Measurements from ENCODE around the gene FOXI2.

Gene FOXI2

DNA sequence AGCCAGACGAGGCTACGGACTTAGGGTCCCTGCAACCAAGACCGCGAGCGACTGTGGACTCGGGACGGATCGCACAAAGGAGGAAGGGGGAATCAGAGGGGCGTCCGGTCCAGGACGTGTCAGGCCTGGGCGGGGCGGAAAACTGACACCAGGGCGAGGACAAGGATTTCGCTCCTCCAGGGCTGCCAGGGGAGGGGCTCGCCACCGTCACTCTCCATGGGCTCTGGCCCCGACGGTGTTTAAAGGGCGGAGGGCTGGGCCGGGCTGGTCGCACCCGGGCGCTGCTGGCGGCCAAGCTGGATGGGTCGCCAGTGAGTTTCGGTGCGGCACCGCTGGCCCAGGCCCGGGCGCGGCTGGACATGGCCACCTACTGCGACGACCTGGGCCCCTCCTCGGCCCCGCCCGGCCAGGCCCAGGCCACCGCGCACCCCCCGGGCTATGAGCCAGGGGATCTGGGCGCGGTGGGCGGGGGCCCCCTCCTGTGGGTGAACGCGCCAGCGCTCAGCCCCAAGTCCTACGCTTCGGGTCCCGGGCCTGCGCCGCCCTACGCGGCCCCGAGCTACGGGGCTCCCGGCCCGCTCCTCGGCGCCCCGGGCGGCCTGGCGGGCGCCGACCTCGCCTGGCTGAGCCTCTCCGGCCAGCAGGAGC lies at the start of gene FOXI2:
TSS of gene FOXI2 (plus strand) at position 271 of the 648 bp plus-strand sequence. CDS start at position 360, 89 bp downstream.
- no peak within 1 kb of the TSS for H3K4me3 ChIP-seq (ENCODE audit: low read length)
- no peak for DNase-seq (ENCODE audit: low read depth)
- TF ChIP-seq, protein P1, sequence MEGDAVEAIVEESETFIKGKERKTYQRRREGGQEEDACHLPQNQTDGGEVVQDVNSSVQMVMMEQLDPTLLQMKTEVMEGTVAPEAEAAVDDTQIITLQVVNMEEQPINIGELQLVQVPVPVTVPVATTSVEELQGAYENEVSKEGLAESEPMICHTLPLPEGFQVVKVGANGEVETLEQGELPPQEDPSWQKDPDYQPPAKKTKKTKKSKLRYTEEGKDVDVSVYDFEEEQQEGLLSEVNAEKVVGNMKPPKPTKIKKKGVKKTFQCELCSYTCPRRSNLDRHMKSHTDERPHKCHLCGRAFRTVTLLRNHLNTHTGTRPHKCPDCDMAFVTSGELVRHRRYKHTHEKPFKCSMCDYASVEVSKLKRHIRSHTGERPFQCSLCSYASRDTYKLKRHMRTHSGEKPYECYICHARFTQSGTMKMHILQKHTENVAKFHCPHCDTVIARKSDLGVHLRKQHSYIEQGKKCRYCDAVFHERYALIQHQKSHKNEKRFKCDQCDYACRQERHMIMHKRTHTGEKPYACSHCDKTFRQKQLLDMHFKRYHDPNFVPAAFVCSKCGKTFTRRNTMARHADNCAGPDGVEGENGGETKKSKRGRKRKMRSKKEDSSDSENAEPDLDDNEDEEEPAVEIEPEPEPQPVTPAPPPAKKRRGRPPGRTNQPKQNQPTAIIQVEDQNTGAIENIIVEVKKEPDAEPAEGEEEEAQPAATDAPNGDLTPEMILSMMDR (conservative IDR thresholded peaks at IDR 0.05; ENCODE audit: low read length) = no peak

DNA sequence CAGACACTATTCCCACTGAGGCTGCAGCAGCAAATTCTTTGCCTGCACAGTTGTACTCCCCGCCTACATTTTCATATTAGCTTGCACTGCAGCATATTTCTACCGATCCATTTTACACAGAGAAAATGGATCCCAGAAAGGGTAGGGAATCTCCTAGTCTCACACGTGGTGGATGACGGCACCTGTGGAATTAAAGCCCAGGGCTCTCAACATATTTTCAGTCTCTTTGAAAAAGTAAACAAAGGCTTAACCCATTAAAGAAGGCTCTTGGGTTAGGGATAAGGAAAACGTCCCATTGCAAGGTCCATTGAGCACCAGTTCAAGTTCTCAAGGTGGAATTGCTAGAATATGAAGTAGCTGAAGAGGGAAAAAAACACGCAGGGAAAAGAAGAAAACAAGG lies 49.4 kb upstream of the FOXI2 start:
- DNase-seq (ENCODE audit: low read depth) = no peak
- no peak overlapping the region for H3K4me3 ChIP-seq (ENCODE audit: low read length)
- TF ChIP-seq, protein P1 (conservative IDR thresholded peaks at IDR 0.05; ENCODE audit: low read length) = no peak

DNA sequence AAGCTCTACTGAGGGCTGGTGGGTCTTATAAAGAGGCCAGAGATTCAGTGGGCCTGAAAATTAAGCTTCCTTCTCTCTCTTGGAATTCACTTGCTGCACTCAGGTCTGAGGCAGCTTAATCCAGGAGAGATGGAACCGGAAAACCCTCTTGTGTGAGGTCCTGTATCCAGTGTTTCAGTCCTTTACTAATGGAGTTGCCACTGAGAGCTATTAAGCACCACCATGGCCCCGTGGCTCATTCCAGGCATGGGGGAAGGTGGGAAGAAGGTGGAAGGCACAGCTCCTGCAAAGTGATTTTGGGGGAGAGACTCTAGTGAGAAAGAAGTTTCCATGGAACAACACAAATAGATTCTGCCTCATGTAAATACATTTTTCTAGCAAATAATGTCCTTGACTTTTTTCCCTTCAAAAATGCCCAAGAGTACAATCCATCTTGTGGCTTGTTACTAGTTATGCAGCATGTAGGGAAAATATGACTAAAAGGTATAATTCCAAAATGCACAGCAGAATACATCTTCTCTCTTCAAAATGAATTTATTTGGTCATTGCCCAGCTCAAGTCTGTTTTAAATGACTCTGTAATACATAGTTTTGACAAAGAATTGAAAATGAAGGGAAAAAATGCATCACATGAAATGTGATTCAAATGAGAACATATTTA lies 46.7 kb upstream of the FOXI2 start:
- DNase-seq (ENCODE audit: low read depth) = no peak
- TF ChIP-seq, protein P1 (conservative IDR thresholded peaks at IDR 0.05; ENCODE audit: low read length) = no peak
- no peak overlapping the region for H3K4me3 ChIP-seq (ENCODE audit: low read length)

DNA sequence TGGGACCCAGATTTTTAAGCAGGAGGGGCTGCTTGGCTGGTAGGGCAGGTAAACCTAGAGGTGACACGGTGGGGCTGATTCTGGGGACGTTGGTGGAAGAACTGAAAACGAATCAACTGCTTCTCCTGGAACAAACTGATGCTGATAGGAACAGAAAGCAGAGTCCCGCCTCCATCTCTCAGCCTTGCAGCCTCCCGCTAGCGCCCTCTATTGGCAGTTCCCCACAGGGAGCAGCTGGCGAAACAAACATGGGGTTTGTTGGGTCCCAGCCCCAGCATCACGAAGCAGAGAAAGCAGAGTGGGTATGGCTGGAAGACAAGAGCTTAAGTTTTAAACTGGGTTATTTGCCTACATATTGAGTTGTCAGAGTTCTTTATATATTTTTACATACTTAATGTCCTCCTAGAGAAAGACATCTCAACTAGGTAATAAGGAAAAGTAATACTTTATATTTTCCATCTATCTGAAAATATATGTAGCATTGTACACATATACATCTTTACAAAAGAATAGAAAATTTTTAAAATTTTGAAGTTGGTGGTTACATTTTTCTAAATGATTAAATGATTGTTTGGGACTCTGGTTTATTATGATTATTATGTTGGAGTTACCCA lies 42.3 kb upstream of the FOXI2 start:
- DNase-seq (ENCODE audit: low read depth) = no peak
- no peak overlapping the region for H3K4me3 ChIP-seq (ENCODE audit: low read length)
- TF ChIP-seq, protein P1 (conservative IDR thresholded peaks at IDR 0.05; ENCODE audit: low read length) = no peak; the same call in 1 of the 2 replicates

DNA sequence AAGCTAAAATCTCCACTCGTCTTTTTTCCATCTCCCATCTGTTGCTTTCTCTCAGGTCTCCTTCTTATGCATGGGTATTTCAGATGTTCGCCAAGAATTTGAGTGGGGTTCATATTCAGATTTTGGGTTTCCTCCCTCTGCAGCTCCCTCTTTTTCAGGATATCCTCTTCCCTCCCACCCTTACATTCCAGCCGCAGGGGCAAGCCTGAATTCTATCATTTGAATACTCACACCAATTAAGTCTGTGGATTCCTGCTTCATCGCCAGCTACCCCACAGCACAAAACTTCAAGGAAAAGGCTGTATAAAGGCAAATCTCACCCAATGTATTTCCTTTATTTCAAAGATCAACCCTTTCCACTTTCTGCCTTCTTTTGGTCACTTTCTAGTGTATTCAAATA lies 41.6 kb upstream of the FOXI2 start:
- no peak for DNase-seq (ENCODE audit: low read depth)
- TF ChIP-seq, protein P1 (conservative IDR thresholded peaks at IDR 0.05; ENCODE audit: low read length) = no peak
- no peak overlapping the region for H3K4me3 ChIP-seq (ENCODE audit: low read length)

DNA sequence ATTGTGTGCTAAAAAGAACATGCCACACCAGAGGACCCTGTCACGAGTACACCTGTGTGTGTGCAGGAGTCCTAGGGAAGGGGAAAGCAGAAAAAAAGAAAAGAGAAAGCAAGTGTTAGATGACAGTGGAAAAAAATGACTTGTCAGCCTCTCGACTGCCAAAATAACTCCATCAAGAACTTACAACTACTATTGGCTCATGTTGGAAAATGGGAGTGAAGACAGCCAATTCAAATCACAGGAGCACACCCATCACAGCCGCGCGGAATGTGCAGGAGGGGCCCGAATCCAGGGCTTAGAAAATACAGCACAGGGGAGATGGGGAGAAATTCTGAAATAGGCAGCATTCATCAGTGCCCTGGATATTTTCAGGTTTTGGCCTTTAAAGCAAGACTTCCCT lies 38.1 kb upstream of the FOXI2 start:
- DNase-seq (ENCODE audit: low read depth) = no peak
- TF ChIP-seq, protein P1 (conservative IDR thresholded peaks at IDR 0.05; ENCODE audit: low read length) = no peak

DNA sequence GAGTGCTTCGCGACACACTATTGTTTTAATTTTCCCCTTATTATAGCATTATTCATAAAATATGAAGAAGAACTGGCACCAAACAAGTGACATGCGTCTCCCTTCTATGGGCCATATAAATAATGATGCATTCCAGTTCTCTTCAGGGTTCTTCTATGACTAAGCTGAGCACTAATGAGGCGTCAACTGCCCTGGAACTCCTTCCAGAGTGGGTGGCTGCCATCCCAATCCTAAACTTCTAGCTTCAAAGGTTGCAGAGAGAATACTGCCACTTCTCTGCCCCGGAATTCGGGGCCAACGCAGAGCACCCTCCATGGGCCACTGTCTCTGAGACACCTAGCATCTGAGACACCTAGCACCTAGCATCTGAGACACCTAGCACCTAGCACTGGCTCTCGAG lies 37.7 kb upstream of the FOXI2 start:
- H3K4me3 ChIP-seq (ENCODE audit: low read length) = no peak overlapping the region
- TF ChIP-seq, protein P1 (conservative IDR thresholded peaks at IDR 0.05; ENCODE audit: low read length) = no peak
- DNase-seq (ENCODE audit: low read depth) = no peak

More for the DNA sequence above, 38.1 kb upstream of the FOXI2 start:
- no peak overlapping the region for H3K4me3 ChIP-seq (ENCODE audit: low read length)
